ENCODE measurements around the gene FLYWCH2.
"Not testable (repeated sequence)": the region's sequence is repeated elsewhere in the genome, so short reads cannot be mapped to it uniquely, and the experiment has no call there.

FLYWCH2 gene

DNA sequence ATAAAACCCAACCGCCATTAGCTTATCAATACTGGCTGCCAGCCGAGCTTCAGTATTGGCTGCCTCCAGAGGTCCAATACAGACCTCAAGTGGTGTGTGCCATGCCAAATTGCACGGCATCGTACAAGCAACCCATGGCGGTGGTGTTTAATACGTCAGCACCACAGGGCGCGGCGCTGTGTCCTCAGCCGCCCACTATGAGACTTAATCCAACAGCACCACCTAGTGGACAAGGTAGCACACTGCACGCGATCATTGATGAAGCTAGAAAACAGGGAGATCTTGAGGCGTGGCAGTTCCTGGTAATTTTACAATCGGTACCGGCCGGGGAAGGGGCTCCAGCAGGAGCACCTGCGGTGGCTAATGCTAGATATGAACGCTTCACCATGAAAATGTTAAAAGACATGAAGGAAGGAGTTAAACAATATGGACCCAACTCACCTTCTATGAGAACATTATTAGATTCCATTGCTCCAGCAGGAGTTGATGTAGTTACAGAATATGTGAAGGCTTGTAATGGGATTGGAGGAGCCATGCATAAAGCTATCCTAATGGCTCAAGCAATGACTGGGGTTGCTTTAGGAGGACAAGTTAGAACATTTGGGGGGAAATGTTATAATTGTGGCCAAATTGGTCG lies 44.1 kb downstream of the FLYWCH2 start:
- peak; percentile 88 for TF ChIP-seq CTCF (IDR thresholded peaks at IDR 0.05; ENCODE audit: borderline replicate concordance, insufficient read depth, low read depth, low read length)
- H3K4me3 ChIP-seq (ENCODE audit: low read depth, low read length) = no peak overlapping the region

- not testable (repeated sequence) for H3K4me3 ChIP-seq (ENCODE audit: low read depth, low read length)
Measured at GRCh38 chr16:2928151-2928550, 45.1 kb downstream of the FLYWCH2 start.

GRCh38 chr16:2928796-2929195 lies 45.8 kb downstream of the FLYWCH2 start:
- no peak for TF ChIP-seq CTCF (IDR thresholded peaks at IDR 0.05; ENCODE audit: borderline replicate concordance, insufficient read depth, low read depth, low read length)
- no peak overlapping the region for H3K4me3 ChIP-seq (ENCODE audit: low read depth, low read length)

DNA sequence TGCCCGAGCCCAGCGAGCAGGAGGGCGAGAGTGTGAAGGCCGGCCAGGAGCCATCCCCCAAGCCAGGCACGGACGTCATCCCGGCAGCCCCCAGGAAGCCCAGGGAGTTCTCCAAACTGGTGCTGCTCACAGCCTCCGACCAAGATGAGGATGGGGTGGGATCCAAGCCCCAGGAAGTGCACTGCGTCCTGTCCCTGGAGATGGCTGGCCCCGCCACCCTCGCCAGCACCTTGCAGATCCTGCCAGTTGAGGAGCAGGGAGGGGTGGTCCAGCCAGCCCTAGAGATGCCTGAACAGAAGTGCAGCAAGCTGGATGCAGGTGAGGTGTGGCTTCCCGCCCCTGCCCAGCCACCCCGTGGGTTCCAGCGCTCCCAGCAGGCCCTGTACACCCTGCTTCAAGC lies 46.7 kb downstream of the FLYWCH2 start:
- no peak overlapping the region for H3K4me3 ChIP-seq (ENCODE audit: low read depth, low read length)
- TF ChIP-seq CTCF (IDR thresholded peaks at IDR 0.05; ENCODE audit: borderline replicate concordance, insufficient read depth, low read depth, low read length) = no peak

GRCh38 chr16:2930236-2930635 lies 47.2 kb downstream of the FLYWCH2 start:
- no peak overlapping the region for H3K4me3 ChIP-seq (ENCODE audit: low read depth, low read length)
- TF ChIP-seq CTCF (IDR thresholded peaks at IDR 0.05; ENCODE audit: borderline replicate concordance, insufficient read depth, low read depth, low read length) = no peak

GRCh38 chr16:2931231-2931914 lies 48.4 kb downstream of the FLYWCH2 start:
- H3K4me3 ChIP-seq (ENCODE audit: low read depth, low read length) = not testable (repeated sequence)

DNA sequence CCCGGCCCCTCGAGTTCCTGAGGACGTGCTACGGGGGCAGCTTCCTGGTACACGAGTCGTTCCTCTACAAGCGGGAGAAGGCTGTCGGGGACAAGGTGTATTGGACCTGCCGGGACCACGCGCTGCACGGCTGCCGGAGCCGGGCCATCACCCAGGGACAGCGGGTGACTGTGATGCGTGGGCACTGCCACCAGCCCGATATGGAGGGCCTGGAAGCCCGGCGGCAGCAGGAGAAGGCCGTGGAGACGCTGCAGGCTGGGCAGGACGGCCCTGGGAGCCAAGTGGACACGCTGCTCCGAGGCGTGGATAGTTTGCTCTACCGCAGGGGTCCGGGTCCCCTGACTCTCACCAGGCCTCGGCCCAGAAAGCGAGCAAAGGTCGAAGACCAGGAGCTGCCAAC lies 50.1 kb downstream of the FLYWCH2 start:
- no peak for TF ChIP-seq CTCF (IDR thresholded peaks at IDR 0.05; ENCODE audit: borderline replicate concordance, insufficient read depth, low read depth, low read length)
- H3K4me3 ChIP-seq (ENCODE audit: low read depth, low read length) = no peak overlapping the region

DNA sequence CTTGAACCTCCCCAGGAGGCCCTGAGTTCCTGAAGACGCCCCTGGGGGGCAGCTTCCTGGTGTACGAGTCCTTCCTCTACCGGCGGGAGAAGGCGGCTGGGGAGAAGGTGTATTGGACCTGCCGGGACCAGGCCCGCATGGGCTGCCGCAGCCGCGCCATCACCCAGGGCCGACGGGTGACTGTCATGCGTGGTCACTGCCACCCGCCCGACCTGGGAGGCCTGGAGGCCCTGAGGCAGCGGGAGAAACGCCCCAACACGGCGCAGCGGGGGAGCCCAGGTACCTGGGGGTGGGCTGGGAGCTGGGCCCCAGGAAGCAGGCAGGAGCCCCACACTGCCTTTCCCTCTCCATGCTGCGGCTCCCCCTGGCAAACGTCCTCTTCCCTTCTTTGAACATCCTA lies 50.7 kb downstream of the FLYWCH2 start:
- H3K4me3 ChIP-seq (ENCODE audit: low read depth, low read length) = no peak overlapping the region
- TF ChIP-seq CTCF (IDR thresholded peaks at IDR 0.05; ENCODE audit: borderline replicate concordance, insufficient read depth, low read depth, low read length) = no peak
